Measurements from ENCODE around the gene ITGAD. TPM values are rescaled to one million over a fixed set of nuclear protein-coding genes. Genes with fewer than 3 reads are reported as not detected.

Gene ITGAD
- total and polyA plus RNA-seq, 2 of the 13 experiments (the other 11 are each of a cell fraction or from before 2014, with no cell fraction given), result not detected

- peak; percentile 76 for ATAC-seq
- no peaks in the 10 kb centered on the region; a peak in 1 of 5 replicates for H3K27me3 ChIP-seq (ENCODE audit: control insufficient read depth in 1 of 2, insufficient read depth in 2 of 2, low read length in 2 of 2)
- H3K36me3 ChIP-seq (replicated peaks in 1 of 2; ENCODE audit: control insufficient read depth in 1 of 2, insufficient read depth in 2 of 2, low read length in 2 of 2), result peaks cover 23 to 29% of the 10 kb centered on the region in 2 experiments
- in situ Hi-C loops (cut with HindIII; ENCODE audit: extremely low pct_ligation_motif_present, low pct_unique_long_range_greater_than_20kb), result loop anchor here (5.0 to 10.0 kb wide), 3 partner anchors 243 to 467 kb away; partner anchors contain the start of gene ZNF267
- H4K20me1 ChIP-seq (ENCODE audit: insufficient read depth, low read length), result peaks cover 43% of the 10 kb centered on the region
- POLR2A ChIA-PET, result interaction anchor here (0.8 to 8.3 kb wide), 30 partner anchors 8 to 460 kb away, joined by 3 to 110 read pairs (median 8); partner anchors contain the start of genes FUS, KAT8, PYCARD and RUSF1
- under 1% methylated on average over 43 of the region's 91 CpGs for WGBS (ENCODE audit: low lambda C conversion rate)
- peak within 1 kb of the TSS; percentile 95 for H3K27ac ChIP-seq (ENCODE audit: extremely low read length, insufficient read depth, low read length)
- CTCF ChIA-PET (ENCODE audit: low intra/inter-chr PET ratio, low total read pairs), result interaction anchor here (0.7 kb wide), 1 partner anchor 19 kb away, joined by 3 read pairs; no protein-coding TSS in a partner anchor
- FAIRE-seq, result no peak
- BruUV-seq (replicated peaks), result TSS peak; percentile 57
- peaks cover 49% of the 10 kb centered on the region for H3K4me1 ChIP-seq (ENCODE audit: insufficient read depth, low read length)
- intact Hi-C loops (cut with micrococcal nuclease; ENCODE audit: unreplicated experiment), result loop anchor here (1.0 to 5.0 kb wide), 4 partner anchors 18 to 413 kb away; partner anchors contain the start of genes RUSF1 and ZNF267
- H3K79me2 ChIP-seq (ENCODE audit: insufficient read depth, low read length), result peaks cover 38% of the 10 kb centered on the region
- peak within 1 kb of the TSS; percentile 99 for H3K4me2 ChIP-seq (ENCODE audit: low read depth, low read length)
- no peak within 1 kb of the TSS for H2AFZ ChIP-seq (ENCODE audit: low read length)
- H3K9me3 ChIP-seq (ENCODE audit: low read length), result no peaks in the 10 kb centered on the region
- DNase-seq (ENCODE audit: low spot score), result peak; percentile 98
- H3K4me3 ChIP-seq (replicated peaks in 1 of 3; ENCODE audit: insufficient read depth in 1 of 3, low read depth in 2 of 3, low read length in 3 of 3), result peak within 1 kb of the TSS; percentile 71 to 98 (median 83)
- H3K9ac ChIP-seq (ENCODE audit: insufficient read depth, low read depth, low read length), result peak within 1 kb of the TSS; percentile 97
- TF ChIP-seq HNF4G (IDR thresholded peaks at IDR 0.05; ENCODE audit: borderline replicate concordance, low read depth, low read length) (no peak), HNF4G (CRISPR knock-in tag; IDR thresholded peaks at IDR 0.05; ENCODE audit: borderline replicate concordance, low read depth) (peak; percentile 42; the same call in 1 of the 2 replicates), MAFG (CRISPR knock-in tag; IDR thresholded peaks at IDR 0.05) (no peak), MED13 (CRISPR knock-in tag; IDR thresholded peaks at IDR 0.05) (peak; percentile 87), MTA1 (CRISPR knock-in tag; IDR thresholded peaks at IDR 0.05; ENCODE audit: borderline replicate concordance) (peak; percentile 73; the same call in 1 of the 2 replicates), JARID2 (CRISPR knock-in tag; IDR thresholded peaks at IDR 0.05; ENCODE audit: insufficient replicate concordance) (no peak), FOXK1 (CRISPR knock-in tag; IDR thresholded peaks at IDR 0.05; ENCODE audit: borderline replicate concordance, low read depth) (peak; percentile 90), ZNF550 (CRISPR knock-in tag; IDR thresholded peaks at IDR 0.05; ENCODE audit: borderline replicate concordance) (peak; percentile 41; the same call in 1 of the 2 replicates), ZNF841 (CRISPR knock-in tag; IDR thresholded peaks at IDR 0.05; ENCODE audit: borderline replicate concordance) (no peak), GATA4 (IDR thresholded peaks at IDR 0.05; ENCODE audit: borderline replicate concordance, low read depth) (peak; percentile 65; the same call in 1 of the 2 replicates), EED (CRISPR knock-in tag; IDR thresholded peaks at IDR 0.05) (peak; percentile 90; the same call in 1 of the 2 replicates), AGO1 (IDR thresholded peaks at IDR 0.05; ENCODE audit: low read depth, low read length, poor library complexity, severe bottlenecking) (no peak), THAP7 (CRISPR knock-in tag; IDR thresholded peaks at IDR 0.05) (peak; percentile 96), TFAP4 (IDR thresholded peaks at IDR 0.05; ENCODE audit: borderline replicate concordance, low read depth) (peak; percentile 25; the same call in 1 of the 2 replicates), ZNF121 (CRISPR knock-in tag; IDR thresholded peaks at IDR 0.05) (0 out of 2 replicates have a peak, but pooled peaks have one; percentile 3), SMC3 (IDR thresholded peaks at IDR 0.05; ENCODE audit: low read length) (no peak), ZNF777 (CRISPR knock-in tag; IDR thresholded peaks at IDR 0.05) (peak; percentile 84), ZFP62 (CRISPR knock-in tag; IDR thresholded peaks at IDR 0.05) (no peak), ZNF530 (CRISPR knock-in tag; IDR thresholded peaks at IDR 0.05; ENCODE audit: low read depth) (no peak), GMEB2 (CRISPR knock-in tag; IDR thresholded peaks at IDR 0.05; ENCODE audit: low read depth) (peak; percentile 84), NCOA5 (CRISPR knock-in tag; IDR thresholded peaks at IDR 0.05) (peak; percentile 92; the same call in 1 of the 2 replicates)
Observed at GRCh38 chr16:31458844-31459686, 65.9 kb downstream of the ITGAD start, which contains the start of gene ARMC5. Gene ARMC5 (plus strand): TSS chr16:31459501. CDS start chr16:31459525, 24 bp downstream.

All from HepG2 (cell line).